OCI-LY1 (cell line): ENCODE measurements around the gene PRF1.
A peak's percentile ranks its signal among the peaks of the same experiment; 100 is the strongest.

Source experiments
- H2AFZ ChIP-seq: fragments of 200-600 bp; sonication (generic), shearing (Covaris generic); 2 replicates; pipeline ENCODE4 v1.6.0; 2014; ENCODE audit warnings: antibody characterized with exemption, mild to moderate bottlenecking, low read length
- H3F3A ChIP-seq: fragments of 200-600 bp; sonication (generic), shearing (Covaris generic); 2 replicates; pipeline ENCODE4 v1.6.0; 2014; ENCODE audit warnings: mild to moderate bottlenecking, antibody characterized with exemption, low read length, moderate library complexity; ENCODE audit not compliant: insufficient read depth
- H3K27ac ChIP-seq: fragments of 200-600 bp; sonication (generic); 2 replicates; pipeline ENCODE4 v1.5.1; 2014; ENCODE audit warnings: low read length, mixed run types, mild to moderate bottlenecking, low read depth; ENCODE audit not compliant: poor library complexity, severe bottlenecking
- H3K27me3 ChIP-seq: fragments of 200-600 bp; sonication (generic); 2 replicates; pipeline ENCODE4 v1.6.0; 2014; ENCODE audit warnings: antibody characterized with exemption, mild to moderate bottlenecking, low read length, moderate library complexity; ENCODE audit not compliant: insufficient read depth
- H3K36me3 ChIP-seq: fragments of 200-600 bp; sonication (generic); 2 replicates; pipeline ENCODE4 v1.6.1; 2014; ENCODE audit warnings: mild to moderate bottlenecking, antibody characterized with exemption, low read length, moderate library complexity, mixed read lengths; ENCODE audit not compliant: insufficient read depth
- H3K4me1 ChIP-seq: fragments of 200-600 bp; sonication (generic); 2 replicates; pipeline ENCODE4 v1.5.1; 2014; ENCODE audit warnings: mild to moderate bottlenecking, low read length, moderate library complexity; ENCODE audit not compliant: insufficient read depth, severe bottlenecking
- H3K4me2 ChIP-seq: fragments of 200-600 bp; sonication (generic), shearing (Covaris generic); 2 replicates; pipeline ENCODE4 v1.6.1; 2014; ENCODE audit warnings: low read length
- H3K4me3 ChIP-seq: fragments of 200-600 bp; sonication (generic); 2 replicates; pipeline ENCODE4 v1.5.1; 2014; ENCODE audit warnings: low read length, low read depth, mild to moderate bottlenecking, mixed read lengths; ENCODE audit not compliant: poor library complexity, severe bottlenecking
- H3K79me2 ChIP-seq: fragments of 200-600 bp; shearing (Covaris generic); 2 replicates; pipeline ENCODE4 v1.6.1; 2016; ENCODE audit warnings: mixed run types, low read length, mixed read lengths; ENCODE audit not compliant: insufficient read depth
- H3K9ac ChIP-seq: fragments of 200-600 bp; sonication (generic), shearing (Covaris generic); 2 replicates; pipeline ENCODE4 v1.6.1; 2014; ENCODE audit warnings: mild to moderate bottlenecking, low read length, mixed read lengths
- H3K9me2 ChIP-seq: fragments of 200-600 bp; sonication (generic), shearing (Covaris generic); 2 replicates; pipeline ENCODE4 v1.6.1; 2014; ENCODE audit warnings: low read depth, mild to moderate bottlenecking, low read length, mixed read lengths
- H3K9me3 ChIP-seq: fragments of 200-600 bp; shearing (Covaris generic); 2 replicates; pipeline ENCODE4 v1.6.1; 2014; ENCODE audit warnings: low read length, mixed read lengths
- H4K20me1 ChIP-seq: fragments of 200-600 bp; sonication (generic), shearing (Covaris generic); 2 replicates; pipeline ENCODE4 v1.6.0; 2016; ENCODE audit warnings: mild to moderate bottlenecking, low read length; ENCODE audit not compliant: insufficient read depth
- CTCF ChIP-seq: fragments of 200-600 bp; sonication (generic), shearing (Covaris generic); IDR thresholded peaks from 2 replicates; pipeline ENCODE4 v1.5.1; 2017; ENCODE audit warnings: mild to moderate bottlenecking, antibody characterized with exemption, low read length, moderate library complexity, mixed read lengths
- EZH2 ChIP-seq: fragments of 200-600 bp; sonication (generic), shearing (Covaris generic); IDR thresholded peaks from 2 replicates; pipeline ENCODE4 v1.8.0; 2017; ENCODE audit warnings: borderline replicate concordance, mixed run types, mild to moderate bottlenecking, antibody characterized with exemption, low read length, moderate library complexity, mixed read lengths

The PRF1 gene

GRCh38 chr10:70596860-70597809 is 5.4 kb downstream of the PRF1 start:
- H3K36me3 ChIP-seq, result peaks cover 38% of the 10 kb centered on the region
- no peak for TF ChIP-seq EZH2
- TF ChIP-seq CTCF, result no peak
- peaks cover 90% of the 10 kb centered on the region for H3K4me1 ChIP-seq
- peak overlapping the region; percentile 98 for H3K27ac ChIP-seq
- H3K4me3 ChIP-seq, result no peak overlapping the region
- H3K4me2 ChIP-seq, result no peak overlapping the region
- H3K9me2 ChIP-seq, result no peaks in the 10 kb centered on the region
- H3F3A ChIP-seq, result no peaks in the 10 kb centered on the region
- H3K27me3 ChIP-seq, result no peaks in the 10 kb centered on the region
- no peaks in the 10 kb centered on the region for H4K20me1 ChIP-seq
- H3K9ac ChIP-seq, result no peak overlapping the region
- H3K9me3 ChIP-seq, result no peaks in the 10 kb centered on the region
- no peak overlapping the region for H2AFZ ChIP-seq
- peaks cover 8% of the 10 kb centered on the region; the same call in 1 of the 2 replicates for H3K79me2 ChIP-seq

- Histone ChIP-seq H2AFZ (no peak overlapping the region), H3K27me3 (no peaks in the 10 kb centered on the region), H3K9ac (no peak overlapping the region; the same call in 1 of the 2 replicates), H3K79me2 (0 out of 2 replicates have a peak, but pooled peaks cover 3% of the 10 kb centered on the region), H3K9me2 (no peaks in the 10 kb centered on the region), H3K27ac (peak overlapping the region; percentile 98), H4K20me1 (no peaks in the 10 kb centered on the region), H3K9me3 (no peaks in the 10 kb centered on the region), H3K4me3 (no peak overlapping the region), H3K36me3 (peaks cover 38% of the 10 kb centered on the region), H3F3A (no peaks in the 10 kb centered on the region), H3K4me2 (no peak overlapping the region), H3K4me1 (peaks cover 90% of the 10 kb centered on the region)
- TF ChIP-seq EZH2 (no peak), CTCF (no peak)
These were observed 6.3 kb downstream of the PRF1 start for GRCh38 chr10:70596110-70596798.

GRCh38 chr10:70595566-70596016 is 7.0 kb downstream of the PRF1 start:
- H3K36me3 ChIP-seq, result peaks cover 36% of the 10 kb centered on the region
- H3K9me2 ChIP-seq, result no peaks in the 10 kb centered on the region
- 0 out of 2 replicates have a peak overlapping the region, but pooled peaks have one; percentile 0 for H3K4me2 ChIP-seq
- no peak for TF ChIP-seq CTCF
- TF ChIP-seq EZH2, result no peak
- H3K4me3 ChIP-seq, result no peak overlapping the region
- no peaks in the 10 kb centered on the region for H3F3A ChIP-seq
- no peaks in the 10 kb centered on the region for H3K79me2 ChIP-seq
- H4K20me1 ChIP-seq, result no peaks in the 10 kb centered on the region
- peak overlapping the region; percentile 98 for H3K27ac ChIP-seq
- no peaks in the 10 kb centered on the region for H3K27me3 ChIP-seq
- H3K9me3 ChIP-seq, result no peaks in the 10 kb centered on the region
- peaks cover 90% of the 10 kb centered on the region for H3K4me1 ChIP-seq
- H2AFZ ChIP-seq, result no peak overlapping the region
- H3K9ac ChIP-seq, result no peak overlapping the region; the same call in 1 of the 2 replicates
